A549 treated with dexamethasone at 1 μM for 4 hours (cell line): ENCODE data around the gene CTSV. TPM values are rescaled to one million over a fixed set of nuclear protein-coding genes. Genes with fewer than 3 reads are reported as not detected.

ENCODE experiments used
- total RNA-seq: library from RNA; stranded (reverse); fragments of 200-300 nt; extraction: Qiagen RNA extraction; gene quantifications from 5 replicates; pipeline ENCODE4 v1.2.3, GENCODE V29; 2022

Gene CTSV
- 11.4 to 16.3 TPM (median 13.3 TPM) in 5 replicates for total RNA-seq

GRCh38 chr9:97038611-97039513, at the start of gene CTSV:
TSS of gene CTSV (minus strand) at chr9:97039142. CDS start at chr9:97038043, 1,099 bp downstream.

Other genes with a start within 250 kb of the CTSV start
- gene ZNF782, start 184.6 kb downstream of the CTSV start, total RNA-seq: 1.4 to 2.4 TPM (median 2.0 TPM) in 5 replicates
- 0.05 TPM in 1 of 5 replicates, not detected in the others for gene NUTM2G, start 110.3 kb downstream of the CTSV start, total RNA-seq